Stimulated activated CD4-positive, alpha-beta T cell treated with anti-CD3 and anti-CD28 coated beads, Interleukin-1b, Interleukin-23, amount 100 ng/mL, for 1 hour (primary cell): Measurements from ENCODE around the gene SHISA6.

Source experiments
- DNase-seq, 2 donors: peaks; one replicate each; pipeline ENCODE4 v3.0.0-alpha.2; 2020; ENCODE audit warnings: low read depth in 2 of 2

The SHISA6 gene

GRCh38 chr17:11583306-11583992 lies 342.4 kb downstream of the SHISA6 start:
- no peak for DNase-seq

- no peak for DNase-seq
Measured at GRCh38 chr17:11589716-11590115, 348.7 kb downstream of the SHISA6 start.

DNA sequence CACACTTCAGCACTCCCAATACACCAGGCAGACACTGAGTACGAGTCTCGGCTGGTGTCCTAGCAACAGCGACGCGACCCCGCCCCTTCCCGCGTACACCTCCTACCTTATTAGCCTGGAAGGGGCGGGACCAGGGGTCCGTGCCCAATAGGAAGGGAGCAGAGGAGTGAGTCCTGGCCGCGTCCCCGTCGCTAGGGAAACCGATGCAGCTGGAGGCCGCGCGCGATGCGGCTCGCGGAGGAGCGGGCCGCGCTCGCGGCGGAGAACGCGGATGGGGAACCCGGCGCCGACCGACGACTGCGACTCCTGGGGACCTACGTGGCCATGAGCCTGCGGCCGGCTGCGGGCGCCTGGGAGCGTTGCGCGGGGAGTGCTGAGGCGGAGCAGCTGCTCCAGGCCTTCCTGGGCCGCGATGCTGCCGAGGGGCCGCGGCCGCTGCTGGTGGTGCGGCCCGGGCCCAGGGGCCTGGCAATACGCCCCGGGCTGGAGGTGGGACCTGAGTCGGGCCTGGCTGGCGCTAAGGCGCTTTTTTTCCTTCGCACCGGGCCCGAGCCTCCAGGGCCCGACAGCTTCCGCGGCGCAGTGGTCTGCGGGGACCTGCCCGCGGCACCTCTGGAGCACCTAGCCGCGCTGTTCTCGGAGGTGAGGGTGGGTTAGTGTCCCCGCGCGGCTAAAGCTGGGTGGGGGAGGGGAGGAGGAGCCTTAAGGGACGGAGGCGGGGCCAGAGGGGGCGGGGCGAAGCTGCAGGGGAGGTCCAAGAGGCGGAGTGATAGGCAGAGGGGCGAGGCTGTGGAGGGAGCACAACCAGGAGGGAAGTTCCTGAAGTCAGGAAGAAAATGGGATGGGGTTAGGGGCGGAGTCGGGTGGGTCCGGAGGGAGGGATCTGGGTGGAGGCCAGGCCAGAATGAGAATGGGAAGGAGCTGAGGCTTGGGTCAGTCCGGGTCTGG lies 357.5 kb downstream of the SHISA6 start, which contains the start of gene DNAH9:
TSS of gene DNAH9 (plus strand) at position 197 of the 948 bp plus-strand sequence. CDS start at position 226, 29 bp downstream.
- no peak for DNase-seq

DNA sequence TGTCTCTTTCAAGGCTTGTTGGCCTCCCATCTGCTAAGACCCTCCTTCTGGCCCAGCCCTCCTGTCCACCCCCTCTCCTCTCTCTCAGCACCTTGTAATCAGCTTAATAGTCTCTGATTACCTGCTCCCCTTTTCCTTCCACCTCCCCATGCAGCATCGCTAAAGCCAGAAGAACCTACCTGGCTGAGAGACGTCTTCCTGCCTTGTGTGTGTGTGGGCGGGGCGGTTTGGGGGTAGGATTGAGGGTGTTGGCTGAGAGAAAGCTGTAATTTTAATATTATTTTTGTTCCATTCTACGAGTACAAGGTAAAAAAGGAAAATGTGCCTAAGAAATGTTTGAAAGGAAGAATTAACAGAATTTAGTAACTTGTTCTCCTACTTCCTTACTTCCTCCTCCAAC lies 360.6 kb downstream of the SHISA6 start:
- DNase-seq: no peak

DNA sequence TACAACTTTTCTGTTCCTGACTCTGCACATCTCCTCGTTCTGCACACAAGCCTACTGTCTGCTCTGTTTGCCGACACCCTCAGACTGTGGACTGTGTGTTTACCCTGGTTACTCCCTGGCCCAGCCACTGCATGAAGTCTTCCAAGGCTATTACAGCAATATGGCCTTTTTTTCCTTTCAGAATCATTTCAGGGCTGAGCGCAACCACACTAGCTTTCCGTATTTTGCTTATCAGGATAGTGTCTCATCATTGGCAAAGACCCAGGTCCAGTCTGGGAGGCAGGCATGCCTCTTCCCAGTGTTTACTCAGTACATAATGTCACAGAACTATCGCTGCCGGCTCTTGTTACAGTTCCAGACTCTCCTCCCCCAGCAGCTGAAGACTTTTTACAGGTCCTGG lies 367.4 kb downstream of the SHISA6 start:
- no peak for DNase-seq

- DNase-seq: no peak
Measured at GRCh38 chr17:11610999-11611566, 370.1 kb downstream of the SHISA6 start.

DNA sequence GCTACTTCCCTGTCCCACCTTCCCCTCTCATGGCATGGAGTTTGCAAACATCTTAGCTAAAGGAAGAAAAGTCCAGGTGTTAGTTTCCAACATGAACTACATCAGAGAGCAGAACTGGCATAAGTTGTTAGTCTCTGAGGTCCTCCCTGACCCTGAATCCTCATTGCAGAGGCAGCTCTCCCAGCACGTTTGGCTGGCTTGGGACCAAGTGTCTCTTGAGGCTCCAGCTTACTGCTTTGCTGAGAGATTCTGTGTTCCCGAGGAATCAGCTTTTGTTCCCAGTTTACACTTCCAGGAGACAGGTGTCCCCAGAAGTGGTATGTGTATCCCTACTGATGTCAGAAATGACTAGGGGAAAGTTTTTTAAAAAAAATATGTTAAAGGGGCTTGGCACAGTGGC lies 371.9 kb downstream of the SHISA6 start:
- DNase-seq: no peak
